HCT116 (cell line): ENCODE measurements around the gene CFAP221. TPM values are rescaled to one million over a fixed set of nuclear protein-coding genes. Genes with fewer than 3 reads are reported as not detected.

Source experiments
- ATAC-seq: fragments of 200-7000 bp; cut with Tn5 transposase; 2 replicates; pipeline ENCODE4 v1.9.1; 2020; ENCODE audit warnings: mild to moderate bottlenecking, moderate library complexity
- BruUV-seq: library from RNA; stranded (reverse); fragments of 400-500 nt; replicated peaks from 2 replicates; lab custom pipeline; 2021; lab: Mats Ljungman, UMichigan
- CTCF ChIA-PET: fragments of 300-600 bp; sonication (Branson Sonifier 250); formaldehyde crosslinking; loops from one replicate; lab custom pipeline; 2021; ENCODE audit warnings: antibody characterized with exemption; lab: Charles Lee
- POLR2A ChIA-PET: fragments of 300-600, 350-600 bp; sonication (Branson Sonifier 250); formaldehyde crosslinking; loops from one replicate; lab custom pipeline; 2021; ENCODE audit warnings: antibody characterized with exemption; lab: Charles Lee
- RAD21 ChIA-PET, 2 experiments: fragments of 300-600 bp; sonication (Branson Sonifier 250); formaldehyde crosslinking; loops; one replicate each; lab custom pipeline; 2023; ENCODE audit warnings: low total read pairs in 2 of 2; ENCODE audit not compliant: uncharacterized antibody in 2 of 2, unreplicated experiment in 2 of 2, low non-redundant PET in 1 of 2; lab: Charles Lee
- DNase-seq: peaks from one replicate; pipeline ENCODE4 v3.0.0-alpha.2; 2010; ENCODE audit warnings: low read depth, low spot score
- H2AFZ ChIP-seq: fragments of 200-600 bp; shearing (Covaris generic), sonication (generic); 2 replicates; pipeline ENCODE4 v1.6.1; 2017; ENCODE audit warnings: low read depth, mixed run types, mixed read lengths, antibody characterized with exemption, low read length; ENCODE audit not compliant: poor library complexity, severe bottlenecking
- H3K27ac ChIP-seq: 2 replicates; pipeline ENCODE4 v1.5.1; 2012; ENCODE audit warnings: low read depth, low read length
- H3K27me3 ChIP-seq: fragments of 200-600 bp; sonication (generic); 2 replicates; pipeline ENCODE4 v1.6.1; 2016; ENCODE audit warnings: mixed run types, low read length, mixed read lengths; ENCODE audit not compliant: insufficient read depth
- H3K36me3 ChIP-seq, 2 experiments: fragments of 200-500 bp in 1 of 2; fragments of 200-600 bp in 1 of 2; sonication (Bioruptor generic) in 1 of 2; sonication (generic) in 1 of 2; 2 replicates each; pipeline versions ENCODE4 v1.5.1 to v1.6.1; 2014 to 2016; ENCODE audit warnings: low read length in 2 of 2, inconsistent platforms in 1 of 2, mixed read lengths in 1 of 2, mixed run types in 1 of 2; ENCODE audit not compliant: insufficient read depth in 2 of 2, control insufficient read depth in 1 of 2
- H3K4me1 ChIP-seq, 2 experiments: fragments of 200-600 bp in 1 of 2; sonication (generic) in 1 of 2; 2 replicates each; pipeline versions ENCODE4 v1.5.1 to v1.6.1; 2012 to 2017; ENCODE audit warnings: low read length in 2 of 2, inconsistent platforms in 1 of 2, mild to moderate bottlenecking in 1 of 2, mixed read lengths in 1 of 2, mixed run types in 1 of 2, moderate library complexity in 1 of 2; ENCODE audit not compliant: insufficient read depth in 2 of 2, control insufficient read depth in 1 of 2
- H3K4me2 ChIP-seq: fragments of 200-600 bp; sonication (generic); 2 replicates; pipeline ENCODE4 v1.6.1; 2017; ENCODE audit warnings: mixed run types, low read length, mixed read lengths
- H3K4me3 ChIP-seq, 2 experiments: fragments of 200-600 bp in 1 of 2; sonication (generic) in 1 of 2; replicated peaks in 1 of 2; 2 replicates each; pipeline ENCODE4 v1.5.1; 2011 to 2016; ENCODE audit warnings: low read length in 2 of 2, control low read depth in 1 of 2, low read depth in 1 of 2, mild to moderate bottlenecking in 1 of 2, mixed read lengths in 1 of 2, mixed run types in 1 of 2
- H3K79me2 ChIP-seq: fragments of 200-600 bp; sonication (generic); 2 replicates; pipeline ENCODE4 v1.6.1; 2017; ENCODE audit warnings: mild to moderate bottlenecking, mixed run types, low read length, moderate library complexity, mixed read lengths; ENCODE audit not compliant: insufficient read depth
- H3K9ac ChIP-seq: fragments of 200-600 bp; sonication (generic); 2 replicates; pipeline ENCODE4 v1.6.1; 2016; ENCODE audit warnings: low read length, mixed read lengths
- H3K9me2 ChIP-seq: fragments of 200-600 bp; sonication (generic), shearing (Covaris generic); 2 replicates; pipeline ENCODE4 v1.6.1; 2017; ENCODE audit warnings: mixed run types, mild to moderate bottlenecking, moderate library complexity; ENCODE audit not compliant: insufficient read depth
- H3K9me3 ChIP-seq, 2 experiments: fragments of 200-500 bp in 1 of 2; fragments of 200-600 bp in 1 of 2; sonication (Bioruptor generic) in 1 of 2; sonication (generic) in 1 of 2; 2 replicates each; pipeline ENCODE4 v1.6.1; 2014 to 2017; ENCODE audit warnings: low read length in 2 of 2, mixed read lengths in 2 of 2, inconsistent platforms in 1 of 2, low read depth in 1 of 2, mild to moderate bottlenecking in 1 of 2, mixed run types in 1 of 2, moderate library complexity in 1 of 2; ENCODE audit not compliant: control insufficient read depth in 1 of 2, insufficient read depth in 1 of 2
- H4K20me1 ChIP-seq: fragments of 200-600 bp; sonication (generic), shearing (Covaris generic); 2 replicates; pipeline ENCODE4 v1.6.1; 2017; ENCODE audit warnings: mixed run types, mild to moderate bottlenecking, moderate library complexity; ENCODE audit not compliant: insufficient read depth
- CBX3 ChIP-seq: IDR thresholded peaks from 2 replicates; pipeline ENCODE4 v1.6.1; 2012; ENCODE audit warnings: low read depth
- EGR1 ChIP-seq: IDR thresholded peaks from 2 replicates; pipeline ENCODE4 v1.6.1; 2012; ENCODE audit warnings: low read depth
- ELF1 ChIP-seq: IDR thresholded peaks from 2 replicates; pipeline ENCODE4 v1.6.1; 2012; ENCODE audit warnings: low read depth, borderline replicate concordance
- EZH2 ChIP-seq: fragments of 200-600 bp; sonication (generic); IDR thresholded peaks from 2 replicates; pipeline ENCODE4 v1.6.1; 2017; ENCODE audit warnings: antibody characterized with exemption, mixed run types
- JUND ChIP-seq: IDR thresholded peaks from 2 replicates; pipeline ENCODE4 v1.6.1; 2012
- RAD21 ChIP-seq: IDR thresholded peaks from 2 replicates; pipeline ENCODE4 v1.6.1; 2012; ENCODE audit warnings: low read depth, mild to moderate bottlenecking
- SIN3A ChIP-seq: IDR thresholded peaks from 2 replicates; pipeline ENCODE4 v1.6.1; 2012; ENCODE audit warnings: low read depth
- SP1 ChIP-seq: IDR thresholded peaks from 2 replicates; pipeline ENCODE4 v1.6.1; 2012; ENCODE audit warnings: low read depth
- TCF7L2 ChIP-seq: IDR thresholded peaks from 2 replicates; pipeline ENCODE4 v1.7.0; 2011; ENCODE audit warnings: borderline replicate concordance, inconsistent platforms; ENCODE audit not compliant: insufficient read depth, insufficient read length; ENCODE audit errors: extremely low read depth
- YY1 ChIP-seq: IDR thresholded peaks from 2 replicates; pipeline ENCODE4 v1.6.1; 2011; ENCODE audit warnings: low read length, low read depth, moderate library complexity, mild to moderate bottlenecking; ENCODE audit not compliant: insufficient replicate concordance; ENCODE audit errors: extremely low read depth
- ZFX ChIP-seq: fragments of 450-650 bp; IDR thresholded peaks from 2 replicates; pipeline ENCODE4 v1.6.1; 2017
- ZNF274 ChIP-seq: fragments of 200-500 bp; sonication (Bioruptor generic); IDR thresholded peaks from 2 replicates; pipeline ENCODE4 v1.6.1; 2014; ENCODE audit warnings: mild to moderate bottlenecking, low read depth, low read length, inconsistent platforms
- intact Hi-C: fragments of 100-400 bp; cut with micrococcal nuclease; formaldehyde crosslinking; loops from 2 replicates; pipeline ENCODE4 v1.10.0; 2022
- total RNA-seq: library from RNA; stranded (reverse); gene quantifications from one replicate; pipeline ENCODE4 v1.2.1, GENCODE V29; 2021; ENCODE audit not compliant: unreplicated experiment
- TF ChIP-seq, protein P1 (sequence below): IDR thresholded peaks from 2 replicates; pipeline ENCODE4 v1.6.1; 2012; ENCODE audit warnings: low read depth
- TF ChIP-seq, protein P2 (sequence below), 3 experiments: fragments of 200-600 bp in 1 of 3; sonication (generic) in 1 of 3; IDR thresholded peaks in 2 of 3; conservative IDR thresholded peaks in 1 of 3; 2 replicates each; pipeline ENCODE4 v1.5.1; 2012 to 2017; ENCODE audit warnings: low read depth in 2 of 3, low read length in 2 of 3, antibody characterized with exemption in 1 of 3, borderline replicate concordance in 1 of 3, control low read depth in 1 of 3, mild to moderate bottlenecking in 1 of 3, mixed read lengths in 1 of 3, mixed run types in 1 of 3, moderate library complexity in 1 of 3; ENCODE audit not compliant: insufficient read depth in 1 of 3

CFAP221 gene
- total RNA-seq, 1 experiment from 2014 or later: 0.96 TPM

DNA sequence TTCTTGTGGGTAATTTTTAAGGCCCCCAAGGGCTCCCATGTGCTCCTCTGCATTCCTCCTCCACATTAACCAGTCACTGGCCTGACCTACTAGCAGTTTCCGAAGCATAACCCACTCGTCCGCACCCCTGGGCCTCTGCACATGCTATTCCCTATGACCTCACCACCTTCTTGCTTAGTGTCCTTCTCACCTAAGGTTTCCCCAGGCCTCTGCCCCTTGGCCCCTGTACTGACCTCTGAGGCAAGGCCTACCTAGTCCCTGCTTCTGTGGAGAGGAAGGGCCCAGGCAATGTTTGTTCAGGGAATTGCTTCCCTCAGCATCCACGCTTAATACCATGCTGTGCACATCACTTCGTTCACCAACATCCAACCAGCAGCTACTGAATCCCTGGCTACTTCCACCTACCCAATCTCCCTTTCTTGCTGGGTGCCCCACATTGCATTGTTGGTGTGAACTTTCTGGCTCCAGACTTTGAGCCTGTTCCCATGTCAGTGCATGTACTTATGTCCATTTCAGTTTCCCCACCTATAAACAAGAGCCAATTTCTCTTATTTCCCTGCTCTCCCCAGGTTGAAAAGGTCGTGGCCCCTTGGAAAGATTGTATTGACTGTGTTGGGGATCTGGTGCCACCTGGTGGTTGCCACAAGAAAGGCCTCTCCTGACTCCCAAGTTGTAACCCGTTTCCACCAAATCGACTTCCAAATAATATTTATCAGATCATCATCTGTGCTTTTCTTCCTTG is 115.5 kb downstream of the CFAP221 start:
- Histone ChIP-seq H3K36me3 (no peaks in the 10 kb centered on the region), H3K9me3 (no peaks in the 10 kb centered on the region), H3K9me2 (no peaks in the 10 kb centered on the region), H2AFZ (peak overlapping the region; percentile 71), H3K27ac (no peak overlapping the region), H3K79me2 (no peaks in the 10 kb centered on the region), H3K4me2 (no peak overlapping the region), H3K9ac (no peak overlapping the region)
- ChIA-PET CTCF (no interaction called here), RAD21 (no interaction called here)
- no TSS peak for BruUV-seq
- no peak for TF ChIP-seq CBX3
- peak; percentile 78 for TF ChIP-seq RAD21
- no peak for TF ChIP-seq ZNF274
- TF ChIP-seq, protein P1, sequence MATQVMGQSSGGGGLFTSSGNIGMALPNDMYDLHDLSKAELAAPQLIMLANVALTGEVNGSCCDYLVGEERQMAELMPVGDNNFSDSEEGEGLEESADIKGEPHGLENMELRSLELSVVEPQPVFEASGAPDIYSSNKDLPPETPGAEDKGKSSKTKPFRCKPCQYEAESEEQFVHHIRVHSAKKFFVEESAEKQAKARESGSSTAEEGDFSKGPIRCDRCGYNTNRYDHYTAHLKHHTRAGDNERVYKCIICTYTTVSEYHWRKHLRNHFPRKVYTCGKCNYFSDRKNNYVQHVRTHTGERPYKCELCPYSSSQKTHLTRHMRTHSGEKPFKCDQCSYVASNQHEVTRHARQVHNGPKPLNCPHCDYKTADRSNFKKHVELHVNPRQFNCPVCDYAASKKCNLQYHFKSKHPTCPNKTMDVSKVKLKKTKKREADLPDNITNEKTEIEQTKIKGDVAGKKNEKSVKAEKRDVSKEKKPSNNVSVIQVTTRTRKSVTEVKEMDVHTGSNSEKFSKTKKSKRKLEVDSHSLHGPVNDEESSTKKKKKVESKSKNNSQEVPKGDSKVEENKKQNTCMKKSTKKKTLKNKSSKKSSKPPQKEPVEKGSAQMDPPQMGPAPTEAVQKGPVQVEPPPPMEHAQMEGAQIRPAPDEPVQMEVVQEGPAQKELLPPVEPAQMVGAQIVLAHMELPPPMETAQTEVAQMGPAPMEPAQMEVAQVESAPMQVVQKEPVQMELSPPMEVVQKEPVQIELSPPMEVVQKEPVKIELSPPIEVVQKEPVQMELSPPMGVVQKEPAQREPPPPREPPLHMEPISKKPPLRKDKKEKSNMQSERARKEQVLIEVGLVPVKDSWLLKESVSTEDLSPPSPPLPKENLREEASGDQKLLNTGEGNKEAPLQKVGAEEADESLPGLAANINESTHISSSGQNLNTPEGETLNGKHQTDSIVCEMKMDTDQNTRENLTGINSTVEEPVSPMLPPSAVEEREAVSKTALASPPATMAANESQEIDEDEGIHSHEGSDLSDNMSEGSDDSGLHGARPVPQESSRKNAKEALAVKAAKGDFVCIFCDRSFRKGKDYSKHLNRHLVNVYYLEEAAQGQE: no peak
- TF ChIP-seq ELF1: no peak
- no peak for TF ChIP-seq SP1
- no peak for TF ChIP-seq YY1
- no peak for TF ChIP-seq EZH2
- TF ChIP-seq EGR1: no peak
- TF ChIP-seq, protein P2, sequence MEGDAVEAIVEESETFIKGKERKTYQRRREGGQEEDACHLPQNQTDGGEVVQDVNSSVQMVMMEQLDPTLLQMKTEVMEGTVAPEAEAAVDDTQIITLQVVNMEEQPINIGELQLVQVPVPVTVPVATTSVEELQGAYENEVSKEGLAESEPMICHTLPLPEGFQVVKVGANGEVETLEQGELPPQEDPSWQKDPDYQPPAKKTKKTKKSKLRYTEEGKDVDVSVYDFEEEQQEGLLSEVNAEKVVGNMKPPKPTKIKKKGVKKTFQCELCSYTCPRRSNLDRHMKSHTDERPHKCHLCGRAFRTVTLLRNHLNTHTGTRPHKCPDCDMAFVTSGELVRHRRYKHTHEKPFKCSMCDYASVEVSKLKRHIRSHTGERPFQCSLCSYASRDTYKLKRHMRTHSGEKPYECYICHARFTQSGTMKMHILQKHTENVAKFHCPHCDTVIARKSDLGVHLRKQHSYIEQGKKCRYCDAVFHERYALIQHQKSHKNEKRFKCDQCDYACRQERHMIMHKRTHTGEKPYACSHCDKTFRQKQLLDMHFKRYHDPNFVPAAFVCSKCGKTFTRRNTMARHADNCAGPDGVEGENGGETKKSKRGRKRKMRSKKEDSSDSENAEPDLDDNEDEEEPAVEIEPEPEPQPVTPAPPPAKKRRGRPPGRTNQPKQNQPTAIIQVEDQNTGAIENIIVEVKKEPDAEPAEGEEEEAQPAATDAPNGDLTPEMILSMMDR (IDR thresholded peaks at IDR 0.05 in 2 of 3, conservative IDR thresholded peaks at IDR 0.05 in 1 of 3; ENCODE audit: borderline replicate concordance in 1 of 3, insufficient read depth in 1 of 3, low read depth in 2 of 3, low read length in 2 of 3): peak; percentile 75 to 92 (median 92)
- TF ChIP-seq JUND: no peak
- TF ChIP-seq TCF7L2: no peak
- TF ChIP-seq ZFX: no peak
- no peak for TF ChIP-seq SIN3A
- TF ChIP-seq, all 23 proteins: peak for 2
- intact Hi-C loops: loop anchor here (1.0 to 2.0 kb wide), 4 partner anchors 19 to 649 kb away; no protein-coding TSS in a partner anchor
- POLR2A ChIA-PET: no interaction called here
- Histone ChIP-seq H3K4me3 (no peak overlapping the region), H4K20me1 (no peaks in the 10 kb centered on the region), H3K27me3 (no peaks in the 10 kb centered on the region), H3K4me1 (no peaks in the 10 kb centered on the region)
- ATAC-seq (peak; percentile 78), DNase-seq (peak; percentile 22)
